HepG2 (cell line): ENCODE data around the gene SLC9A8. TPM values are rescaled to one million over a fixed set of nuclear protein-coding genes. Genes with fewer than 3 reads are reported as not detected.
A peak's percentile ranks its signal among the peaks of the same experiment; 100 is the strongest.

ENCODE experiments used
- ATAC-seq: fragments of 200-7000 bp; cut with Tn5 transposase; 3 replicates; pipeline ENCODE4 v1.9.1; 2020; ENCODE audit warnings: mild to moderate bottlenecking, moderate library complexity
- BruUV-seq: library from RNA; stranded (reverse); fragments of 400-500 nt; replicated peaks from 2 replicates; lab custom pipeline; 2021; lab: Mats Ljungman, UMichigan
- CTCF ChIA-PET: fragments of 300-600 bp; formaldehyde crosslinking; extraction: SDS; loops from one replicate; lab custom pipeline; 2021; ENCODE audit warnings: low total read pairs, inconsistent platforms, low intra/inter-chr PET ratio; lab: Yijun Ruan, JAX
- POLR2A ChIA-PET: fragments of 350-600 bp; sonication (Branson Sonifier 250); formaldehyde crosslinking; loops from one replicate; lab custom pipeline; 2020; ENCODE audit warnings: antibody characterized with exemption, inconsistent platforms; lab: Yijun Ruan, JAX
- DNase-seq: peaks from one replicate; pipeline ENCODE4 v3.0.0-alpha.2; 2015; ENCODE audit warnings: low spot score
- FAIRE-seq: peaks from 3 replicates; lab custom pipeline; 2011; peaks lifted over from hg19 to GRCh38; lab: Jason Lieb, UNC
- H2AFZ ChIP-seq: one replicate; pipeline ENCODE4 v1.6.1; 2011; ENCODE audit warnings: low read length, inconsistent platforms
- H3K27ac ChIP-seq: fragments of 300-600 bp; 3 replicates; pipeline ENCODE4 v1.8.0; 2011; ENCODE audit warnings: mixed run types, mild to moderate bottlenecking, mixed read lengths, low read length, inconsistent platforms; ENCODE audit not compliant: insufficient read depth; ENCODE audit errors: extremely low read length
- H3K27me3 ChIP-seq, 2 experiments: fragments of 200-600 bp in 1 of 2; 2 replicates in 1 of 2; 3 replicates in 1 of 2; pipeline versions ENCODE4 v1.6.0 to v1.8.0; 2011; ENCODE audit warnings: low read length in 2 of 2, mild to moderate bottlenecking in 2 of 2, moderate library complexity in 2 of 2, inconsistent platforms in 1 of 2; ENCODE audit not compliant: insufficient read depth in 2 of 2, control insufficient read depth in 1 of 2
- H3K36me3 ChIP-seq, 2 experiments: fragments of 200-600 bp in 1 of 2; replicated peaks in 1 of 2; 2 replicates in 1 of 2; 3 replicates in 1 of 2; pipeline versions ENCODE4 v1.5.1 to v1.8.0; 2011; ENCODE audit warnings: low read length in 2 of 2, inconsistent platforms in 1 of 2; ENCODE audit not compliant: insufficient read depth in 2 of 2, control insufficient read depth in 1 of 2
- H3K4me1 ChIP-seq: 2 replicates; pipeline ENCODE4 v1.5.1; 2012; ENCODE audit warnings: low read length, inconsistent platforms; ENCODE audit not compliant: insufficient read depth
- H3K4me2 ChIP-seq: 2 replicates; pipeline ENCODE4 v1.6.0; 2011; ENCODE audit warnings: low read depth, low read length, inconsistent platforms
- H3K4me3 ChIP-seq, 3 experiments: fragments of 200-600 bp in 1 of 3; sonication (generic), shearing (Covaris generic) in 1 of 3; replicated peaks in 1 of 3; 2 replicates each; pipeline ENCODE4 v1.5.1; 2011 to 2016; ENCODE audit warnings: low read length in 3 of 3, inconsistent platforms in 2 of 3, low read depth in 2 of 3, mild to moderate bottlenecking in 2 of 3, control low read depth in 1 of 3, mixed read lengths in 1 of 3; ENCODE audit not compliant: insufficient read depth in 1 of 3
- H3K79me2 ChIP-seq: one replicate; pipeline ENCODE4 v1.6.1; 2011; ENCODE audit warnings: low read length, inconsistent platforms; ENCODE audit not compliant: insufficient read depth
- H3K9ac ChIP-seq: 2 replicates; pipeline ENCODE4 v1.6.0; 2011; ENCODE audit warnings: mild to moderate bottlenecking, low read depth, low read length, inconsistent platforms; ENCODE audit not compliant: insufficient read depth
- H3K9me3 ChIP-seq: 2 replicates; pipeline ENCODE4 v1.5.1; 2012; ENCODE audit warnings: mild to moderate bottlenecking, low read length
- H4K20me1 ChIP-seq: 2 replicates; pipeline ENCODE4 v1.6.0; 2011; ENCODE audit warnings: inconsistent platforms, mild to moderate bottlenecking, low read length, moderate library complexity; ENCODE audit not compliant: insufficient read depth
- ATF7-NPFF ChIP-seq: sonication (generic); formaldehyde crosslinking; IDR thresholded peaks from 2 replicates; pipeline ENCODE4 v1.8.1; 2023; ENCODE audit warnings: mild to moderate bottlenecking, low read depth, missing genetic modification reagents, moderate library complexity
- FOXO1 ChIP-seq: sonication (generic); formaldehyde crosslinking; IDR thresholded peaks from 2 replicates; pipeline ENCODE4 v1.4.0; 2020; ENCODE audit warnings: missing genetic modification reagents
- HNF4G ChIP-seq, 2 experiments: sonication (generic) in 1 of 2; formaldehyde crosslinking in 1 of 2; IDR thresholded peaks; 2 replicates each; pipeline versions ENCODE4 v1.4.0 to v1.6.1; 2011 to 2020; ENCODE audit warnings: borderline replicate concordance in 2 of 2, low read depth in 2 of 2, mild to moderate bottlenecking in 2 of 2, low read length in 1 of 2, missing genetic modification reagents in 1 of 2, moderate library complexity in 1 of 2
- MYC ChIP-seq: sonication (generic); formaldehyde crosslinking; IDR thresholded peaks from 2 replicates; pipeline ENCODE4 v1.9.0; 2021; ENCODE audit warnings: missing genetic modification reagents, borderline replicate concordance
- SMAD9 ChIP-seq: sonication (generic); formaldehyde crosslinking; IDR thresholded peaks from 2 replicates; pipeline ENCODE4 v1.5.1; 2020; ENCODE audit warnings: mild to moderate bottlenecking, missing genetic modification reagents
- SOX6 ChIP-seq, 2 experiments: fragments of 450-650 bp in 1 of 2; sonication (generic) in 1 of 2; formaldehyde crosslinking in 1 of 2; IDR thresholded peaks; 2 replicates each; pipeline versions ENCODE4 v1.4.0 to v1.6.1; 2017 to 2020; ENCODE audit warnings: antibody characterized with exemption in 1 of 2, mild to moderate bottlenecking in 1 of 2, missing genetic modification reagents in 1 of 2
- SP5 ChIP-seq: IDR thresholded peaks from 2 replicates; pipeline ENCODE4 v1.6.1; 2016; ENCODE audit warnings: low read depth, borderline replicate concordance
- ZBTB33 ChIP-seq: sonication (generic); formaldehyde crosslinking; IDR thresholded peaks from 2 replicates; pipeline ENCODE4 v1.4.0; 2020; ENCODE audit warnings: missing genetic modification reagents
- ZMAT5 ChIP-seq: sonication (generic); formaldehyde crosslinking; IDR thresholded peaks from 2 replicates; pipeline ENCODE4 v1.5.0; 2020; ENCODE audit warnings: mild to moderate bottlenecking, low read depth, missing genetic modification reagents, borderline replicate concordance
- ZNF441 ChIP-seq: sonication (generic); formaldehyde crosslinking; IDR thresholded peaks from 2 replicates; pipeline ENCODE4 v1.7.0; 2021; ENCODE audit warnings: missing genetic modification reagents, borderline replicate concordance
- ZNF484 ChIP-seq: sonication (generic); formaldehyde crosslinking; IDR thresholded peaks from 2 replicates; pipeline ENCODE4 v1.5.1; 2020; ENCODE audit warnings: mild to moderate bottlenecking, low read depth, missing genetic modification reagents, borderline replicate concordance
- WGBS: methylation state at CpG from one replicate; pipeline ENCODE4 v1.1.6; 2017; ENCODE audit warnings: low lambda C conversion rate; 5-methylcytosine and 5-hydroxymethylcytosine counted together
- in situ Hi-C: cut with HindIII; loops from 2 replicates; pipeline ENCODE4 v1.10.0; 2017; ENCODE audit warnings: low pct_unique_long_range_greater_than_20kb; ENCODE audit not compliant: extremely low pct_ligation_motif_present
- intact Hi-C: fragments of 100-400 bp; cut with micrococcal nuclease; formaldehyde crosslinking; loops from one replicate; pipeline ENCODE4 v1.10.0; 2022; ENCODE audit not compliant: unreplicated experiment
- polyA plus RNA-seq, 8 experiments: library from polyadenylated mRNA; depleted of rRNA in 3 of 8; stranded (reverse) in 7 of 8; unstranded in 1 of 8; fragments of >200 nt; fragmentation: Illumina TruSeq in 4 of 8; extraction: Trizol in 4 of 8; gene quantifications; 2 replicates each; pipeline versions ENCODE4 v1.2.1 to v1.2.3, GENCODE V29; 2011 to 2016; ENCODE audit warnings: low read depth in 4 of 8, missing spikeins in 1 of 8, mixed read lengths in 1 of 8; ENCODE audit not compliant: insufficient read depth in 1 of 8
- total RNA-seq, 5 experiments: library from RNA; depleted of rRNA; stranded (reverse); fragments of >200 nt; fragmentation: Illumina TruSeq; extraction: Trizol; gene quantifications; 2 replicates each; pipeline ENCODE4 v1.2.3, GENCODE V29; 2016; ENCODE audit warnings: low read depth in 1 of 5
- TF ChIP-seq, protein P1 (sequence below): sonication (generic); formaldehyde crosslinking; IDR thresholded peaks from 2 replicates; pipeline ENCODE4 v1.9.0; 2021; ENCODE audit warnings: mild to moderate bottlenecking, missing genetic modification reagents

Gene SLC9A8
- total and polyA plus RNA-seq, 2 of the 13 experiments (the other 11 are each of a cell fraction or from before 2014, with no cell fraction given), result 4.1 to 7.4 TPM

- CTCF ChIA-PET, result no interaction called here
- intact Hi-C loops, result no loop called here
- no peak for TF ChIP-seq ATF7-NPFF (CRISPR knock-in tag)
- TF ChIP-seq ZNF441 (CRISPR knock-in tag), result peak; percentile 53; the same call in 1 of the 2 replicates
- TF ChIP-seq MYC (CRISPR knock-in tag), result peak; percentile 30; the same call in 1 of the 2 replicates
- TF ChIP-seq ZMAT5 (CRISPR knock-in tag), result no peak
- TF ChIP-seq ZNF484 (CRISPR knock-in tag), result no peak
- TF ChIP-seq SOX6 (IDR thresholded peaks at IDR 0.05), result no peak
- peak; percentile 57 for TF ChIP-seq SOX6 (CRISPR knock-in tag; IDR thresholded peaks at IDR 0.05)
- TF ChIP-seq FOXO1 (CRISPR knock-in tag), result 0 out of 2 replicates have a peak, but pooled peaks have one; percentile 12
- no peak for TF ChIP-seq SMAD9 (CRISPR knock-in tag)
- TF ChIP-seq HNF4G (IDR thresholded peaks at IDR 0.05; ENCODE audit: borderline replicate concordance, low read depth, low read length), result peak; percentile 82
- TF ChIP-seq HNF4G (CRISPR knock-in tag; IDR thresholded peaks at IDR 0.05; ENCODE audit: borderline replicate concordance, low read depth), result peak; percentile 59; the same call in 1 of the 2 replicates
- TF ChIP-seq, protein P1, sequence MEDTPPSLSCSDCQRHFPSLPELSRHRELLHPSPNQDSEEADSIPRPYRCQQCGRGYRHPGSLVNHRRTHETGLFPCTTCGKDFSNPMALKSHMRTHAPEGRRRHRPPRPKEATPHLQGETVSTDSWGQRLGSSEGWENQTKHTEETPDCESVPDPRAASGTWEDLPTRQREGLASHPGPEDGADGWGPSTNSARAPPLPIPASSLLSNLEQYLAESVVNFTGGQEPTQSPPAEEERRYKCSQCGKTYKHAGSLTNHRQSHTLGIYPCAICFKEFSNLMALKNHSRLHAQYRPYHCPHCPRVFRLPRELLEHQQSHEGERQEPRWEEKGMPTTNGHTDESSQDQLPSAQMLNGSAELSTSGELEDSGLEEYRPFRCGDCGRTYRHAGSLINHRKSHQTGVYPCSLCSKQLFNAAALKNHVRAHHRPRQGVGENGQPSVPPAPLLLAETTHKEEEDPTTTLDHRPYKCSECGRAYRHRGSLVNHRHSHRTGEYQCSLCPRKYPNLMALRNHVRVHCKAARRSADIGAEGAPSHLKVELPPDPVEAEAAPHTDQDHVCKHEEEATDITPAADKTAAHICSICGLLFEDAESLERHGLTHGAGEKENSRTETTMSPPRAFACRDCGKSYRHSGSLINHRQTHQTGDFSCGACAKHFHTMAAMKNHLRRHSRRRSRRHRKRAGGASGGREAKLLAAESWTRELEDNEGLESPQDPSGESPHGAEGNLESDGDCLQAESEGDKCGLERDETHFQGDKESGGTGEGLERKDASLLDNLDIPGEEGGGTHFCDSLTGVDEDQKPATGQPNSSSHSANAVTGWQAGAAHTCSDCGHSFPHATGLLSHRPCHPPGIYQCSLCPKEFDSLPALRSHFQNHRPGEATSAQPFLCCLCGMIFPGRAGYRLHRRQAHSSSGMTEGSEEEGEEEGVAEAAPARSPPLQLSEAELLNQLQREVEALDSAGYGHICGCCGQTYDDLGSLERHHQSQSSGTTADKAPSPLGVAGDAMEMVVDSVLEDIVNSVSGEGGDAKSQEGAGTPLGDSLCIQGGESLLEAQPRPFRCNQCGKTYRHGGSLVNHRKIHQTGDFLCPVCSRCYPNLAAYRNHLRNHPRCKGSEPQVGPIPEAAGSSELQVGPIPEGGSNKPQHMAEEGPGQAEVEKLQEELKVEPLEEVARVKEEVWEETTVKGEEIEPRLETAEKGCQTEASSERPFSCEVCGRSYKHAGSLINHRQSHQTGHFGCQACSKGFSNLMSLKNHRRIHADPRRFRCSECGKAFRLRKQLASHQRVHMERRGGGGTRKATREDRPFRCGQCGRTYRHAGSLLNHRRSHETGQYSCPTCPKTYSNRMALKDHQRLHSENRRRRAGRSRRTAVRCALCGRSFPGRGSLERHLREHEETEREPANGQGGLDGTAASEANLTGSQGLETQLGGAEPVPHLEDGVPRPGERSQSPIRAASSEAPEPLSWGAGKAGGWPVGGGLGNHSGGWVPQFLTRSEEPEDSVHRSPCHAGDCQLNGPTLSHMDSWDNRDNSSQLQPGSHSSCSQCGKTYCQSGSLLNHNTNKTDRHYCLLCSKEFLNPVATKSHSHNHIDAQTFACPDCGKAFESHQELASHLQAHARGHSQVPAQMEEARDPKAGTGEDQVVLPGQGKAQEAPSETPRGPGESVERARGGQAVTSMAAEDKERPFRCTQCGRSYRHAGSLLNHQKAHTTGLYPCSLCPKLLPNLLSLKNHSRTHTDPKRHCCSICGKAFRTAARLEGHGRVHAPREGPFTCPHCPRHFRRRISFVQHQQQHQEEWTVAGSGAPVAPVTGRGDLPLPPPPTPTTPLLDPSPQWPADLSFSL (CRISPR knock-in tag), result peak; percentile 90
- peak; percentile 96 for TF ChIP-seq ZBTB33 (CRISPR knock-in tag)
- 0 out of 2 replicates have a peak, but pooled peaks have one; percentile 44 for TF ChIP-seq SP5 (CRISPR knock-in tag)
Measured at GRCh38 chr20:49831022-49831769, 18.6 kb downstream of the SLC9A8 start.

More at GRCh38 chr20:49831022-49831769, 18.6 kb downstream of the SLC9A8 start:
- Histone ChIP-seq H3K4me2 (peak overlapping the region; percentile 10; the same call in 1 of the 2 replicates), H3K4me3 (no peak overlapping the region), H2AFZ (no peak overlapping the region), H3K4me1 (peaks cover 30% of the 10 kb centered on the region), H3K36me3 (peaks cover 0 to 11% of the 10 kb centered on the region in 2 experiments; a peak in 2 of 5 replicates), H3K27ac (peak overlapping the region; percentile 48), H3K9me3 (no peaks in the 10 kb centered on the region), H3K27me3 (no peaks in the 10 kb centered on the region), H4K20me1 (no peaks in the 10 kb centered on the region), H3K79me2 (no peaks in the 10 kb centered on the region), H3K9ac (peak overlapping the region; percentile 16; the same call in 1 of the 2 replicates)
- FAIRE-seq (no peak), DNase-seq (peak; percentile 68), ATAC-seq (peak; percentile 82)
- BruUV-seq, result no TSS peak
- WGBS, result 63% methylated on average over 11 of the region's 11 CpGs
- in situ Hi-C loops, result no loop called here
- POLR2A ChIA-PET, result interaction anchor here (0.6 to 2.0 kb wide), 9 partner anchors 7 to 217 kb away, joined by 3 to 8 read pairs (median 3); partner anchors contain the start of gene SLC9A8
